Caco-2 (cell line): ENCODE results near the gene TMA7. TPM values are rescaled to one million over a fixed set of nuclear protein-coding genes. Genes with fewer than 3 reads are reported as not detected.
A peak's percentile ranks its signal among the peaks of the same experiment; 100 is the strongest.
"Not testable (repeated sequence)": the region's sequence is repeated elsewhere in the genome, so short reads cannot be mapped to it uniquely, and the experiment has no call there.

Experiments used
- BruUV-seq: library from RNA; stranded (reverse); fragments of 400-500 nt; replicated peaks from 2 replicates; lab custom pipeline; 2021; lab: Mats Ljungman, UMichigan
- CTCF ChIA-PET: fragments of 300-600 bp; sonication (Branson Sonifier 250); formaldehyde crosslinking; loops from one replicate; lab custom pipeline; 2022; ENCODE audit warnings: antibody characterized with exemption; lab: Charles Lee
- POLR2A ChIA-PET: fragments of 300-600 bp; sonication (Branson Sonifier 250); formaldehyde crosslinking; loops from one replicate; lab custom pipeline; 2022; ENCODE audit warnings: antibody characterized with exemption; lab: Charles Lee
- DNase-seq, 2 experiments: peaks; one replicate each; pipeline versions ENCODE4 v3.0.0 to v3.0.0-alpha.2; 2020 to 2022
- H3K27me3 ChIP-seq: replicated peaks from 2 replicates; pipeline ENCODE4 v1.6.0; 2011; ENCODE audit warnings: low read length; ENCODE audit not compliant: control insufficient read depth, insufficient read depth
- H3K36me3 ChIP-seq: 2 replicates; pipeline ENCODE4 v1.5.1; 2011; ENCODE audit warnings: low read length; ENCODE audit not compliant: control insufficient read depth, insufficient read depth
- H3K4me1 ChIP-seq: fragments of 250-450 bp; sonication (Bioruptor Pico); 2 replicates; pipeline ENCODE4 v1.5.1; 2020; ENCODE audit warnings: mild to moderate bottlenecking
- H3K4me3 ChIP-seq: 2 replicates; pipeline ENCODE4 v1.5.1; 2011; ENCODE audit warnings: low read depth, mild to moderate bottlenecking, control low read depth, low read length
- H3K9me3 ChIP-seq: fragments of 250-450 bp; sonication (Bioruptor Pico); 2 replicates; pipeline ENCODE4 v1.5.1; 2020; ENCODE audit warnings: mild to moderate bottlenecking, moderate library complexity
- H3K27ac Mint-ChIP-seq: one replicate; pipeline ENCODE4 v1.8.0; 2022; ENCODE audit warnings: mixed read lengths; ENCODE audit not compliant: unreplicated experiment
- H3K27me3 Mint-ChIP-seq: one replicate; pipeline ENCODE4 v1.8.0; 2022; ENCODE audit warnings: mixed read lengths; ENCODE audit not compliant: insufficient read depth, unreplicated experiment
- H3K36me3 Mint-ChIP-seq: one replicate; pipeline ENCODE4 v1.8.0; 2022; ENCODE audit warnings: mild to moderate bottlenecking, mixed read lengths; ENCODE audit not compliant: insufficient read depth, unreplicated experiment
- H3K4me1 Mint-ChIP-seq: one replicate; pipeline ENCODE4 v1.8.0; 2022; ENCODE audit warnings: low read depth, mixed read lengths; ENCODE audit not compliant: unreplicated experiment
- H3K4me3 Mint-ChIP-seq: one replicate; pipeline ENCODE4 v1.8.0; 2022; ENCODE audit warnings: mild to moderate bottlenecking, moderate library complexity, mixed read lengths; ENCODE audit not compliant: unreplicated experiment
- H3K9me3 Mint-ChIP-seq: one replicate; pipeline ENCODE4 v1.8.0; 2022; ENCODE audit warnings: mixed read lengths; ENCODE audit not compliant: unreplicated experiment
- intact Hi-C: fragments of 100-400 bp; cut with micrococcal nuclease; formaldehyde crosslinking; loops from one replicate; pipeline ENCODE4 v1.10.0; 2022; ENCODE audit not compliant: unreplicated experiment
- total RNA-seq: library from RNA; stranded (reverse); gene quantifications from 2 replicates; pipeline ENCODE4 v1.2.3, GENCODE V29; 2022
- TF ChIP-seq, protein P1 (sequence below), 2 experiments: fragments of 200-600 bp in 1 of 2; IDR thresholded peaks; 1 replicate in 1 of 2; 2 replicates in 1 of 2; pipeline versions ENCODE4 v1.5.1 to v1.8.0; 2011 to 2022; ENCODE audit warnings: antibody characterized with exemption in 1 of 2, control low read depth in 1 of 2, inconsistent platforms in 1 of 2, low read depth in 1 of 2, low read length in 1 of 2, mild to moderate bottlenecking in 1 of 2, moderate library complexity in 1 of 2; ENCODE audit not compliant: insufficient read depth in 1 of 2, severe bottlenecking in 1 of 2, unreplicated experiment in 1 of 2

TMA7 gene
- total RNA-seq, 1 experiment from 2014 or later, result 205 TPM

DNA sequence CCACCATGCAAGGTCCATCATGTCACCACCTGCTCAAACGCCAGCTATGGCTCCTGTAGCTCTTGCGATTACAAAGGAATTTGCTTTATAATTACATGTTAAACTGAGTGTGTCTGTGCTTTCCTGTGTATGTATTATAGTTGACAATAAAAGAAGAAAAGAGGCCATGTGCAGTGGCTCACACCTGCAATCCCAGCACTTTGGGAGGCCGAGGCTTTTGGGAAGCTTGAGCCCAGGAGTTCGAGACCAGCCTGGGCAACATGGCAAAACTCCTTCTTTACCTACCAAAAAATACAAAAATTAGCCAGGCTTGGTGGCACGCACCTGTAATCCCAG, 33.5 kb downstream of the TMA7 start:
- Mint-ChIP-seq H3K27ac (peak overlapping the region; percentile 97), H3K27me3 (no peaks in the 10 kb centered on the region), H3K4me3 (peak overlapping the region; percentile 88), H3K4me1 (peaks cover 20% of the 10 kb centered on the region), H3K36me3 (peaks cover 34% of the 10 kb centered on the region), H3K9me3 (no peaks in the 10 kb centered on the region)
- H3K9me3 ChIP-seq, result no peaks in the 10 kb centered on the region
- TF ChIP-seq, protein P1, sequence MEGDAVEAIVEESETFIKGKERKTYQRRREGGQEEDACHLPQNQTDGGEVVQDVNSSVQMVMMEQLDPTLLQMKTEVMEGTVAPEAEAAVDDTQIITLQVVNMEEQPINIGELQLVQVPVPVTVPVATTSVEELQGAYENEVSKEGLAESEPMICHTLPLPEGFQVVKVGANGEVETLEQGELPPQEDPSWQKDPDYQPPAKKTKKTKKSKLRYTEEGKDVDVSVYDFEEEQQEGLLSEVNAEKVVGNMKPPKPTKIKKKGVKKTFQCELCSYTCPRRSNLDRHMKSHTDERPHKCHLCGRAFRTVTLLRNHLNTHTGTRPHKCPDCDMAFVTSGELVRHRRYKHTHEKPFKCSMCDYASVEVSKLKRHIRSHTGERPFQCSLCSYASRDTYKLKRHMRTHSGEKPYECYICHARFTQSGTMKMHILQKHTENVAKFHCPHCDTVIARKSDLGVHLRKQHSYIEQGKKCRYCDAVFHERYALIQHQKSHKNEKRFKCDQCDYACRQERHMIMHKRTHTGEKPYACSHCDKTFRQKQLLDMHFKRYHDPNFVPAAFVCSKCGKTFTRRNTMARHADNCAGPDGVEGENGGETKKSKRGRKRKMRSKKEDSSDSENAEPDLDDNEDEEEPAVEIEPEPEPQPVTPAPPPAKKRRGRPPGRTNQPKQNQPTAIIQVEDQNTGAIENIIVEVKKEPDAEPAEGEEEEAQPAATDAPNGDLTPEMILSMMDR (IDR thresholded peaks at IDR 0.05; ENCODE audit: insufficient read depth in 1 of 2, low read depth in 1 of 2, low read length in 1 of 2, severe bottlenecking in 1 of 2, unreplicated experiment in 1 of 2), result no peak
- no peaks in the 10 kb centered on the region for H3K27me3 ChIP-seq
- BruUV-seq, result no TSS peak
- no peak overlapping the region; the same call in 1 of the 2 replicates for H3K4me3 ChIP-seq
- ChIA-PET POLR2A (interaction anchor here (0.5 to 2.1 kb wide), 21 partner anchors 9 to 621 kb away, joined by 3 to 21 read pairs (median 3); partner anchors contain the start of genes ATRIP, CCDC51, IP6K2 and PFKFB4), CTCF (interaction anchor here (0.6 to 2.9 kb wide), 21 partner anchors 9 to 189 kb away, joined by 3 to 77 read pairs (median 7); partner anchors contain the start of genes ATRIP, CCDC51, CELSR3 and PFKFB4)
- intact Hi-C loops, result loop anchor here (1.0 kb wide), 2 partner anchors 8 to 34 kb away; no protein-coding TSS in a partner anchor
- peaks cover 22% of the 10 kb centered on the region; the same call in 1 of the 2 replicates for H3K4me1 ChIP-seq
- no peak for DNase-seq
- no peaks in the 10 kb centered on the region for H3K36me3 ChIP-seq

DNA sequence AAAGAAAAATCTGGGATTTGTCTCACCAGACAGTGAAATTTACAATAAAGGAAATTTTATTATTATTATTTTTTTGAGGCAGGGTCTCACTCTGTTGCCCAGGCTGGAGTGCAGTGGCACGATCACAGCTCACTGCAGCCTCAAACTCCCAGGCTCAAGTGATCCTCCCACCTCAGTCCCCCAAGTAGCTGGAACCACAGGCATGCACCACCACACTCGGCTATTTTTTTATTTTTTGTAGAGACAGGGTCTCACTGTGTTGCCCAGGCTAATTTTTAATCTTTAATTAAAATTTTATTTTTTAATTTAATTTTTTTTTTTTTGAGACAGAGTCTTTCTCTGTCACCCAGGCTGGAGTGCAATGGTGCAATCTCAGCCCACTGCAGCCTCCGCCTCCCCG, 34.0 kb downstream of the TMA7 start:
- H3K4me3 Mint-ChIP-seq, result peak overlapping the region; percentile 88
- H3K27me3 ChIP-seq, H3K27me3 Mint-ChIP-seq, H3K4me3 ChIP-seq, H3K9me3 ChIP-seq, DNase-seq, intact Hi-C loops, H3K36me3 ChIP-seq, H3K9me3 Mint-ChIP-seq: not testable (repeated sequence)
- POLR2A ChIA-PET, result interaction anchor here (0.7 to 2.1 kb wide), 10 partner anchors 9 to 243 kb away, joined by 3 to 21 read pairs (median 4); partner anchors contain the start of genes ATRIP, CCDC51, IP6K2 and TMA7
- peaks cover 20% of the 10 kb centered on the region for H3K4me1 Mint-ChIP-seq
- peak overlapping the region; percentile 97 for H3K27ac Mint-ChIP-seq
- CTCF ChIA-PET, result interaction anchor here (0.7 to 2.9 kb wide), 16 partner anchors 8 to 188 kb away, joined by 3 to 77 read pairs (median 7); partner anchors contain the start of genes ATRIP, CELSR3, PFKFB4 and SHISA5
- peaks cover 29% of the 10 kb centered on the region for H3K36me3 Mint-ChIP-seq
- peaks cover 22% of the 10 kb centered on the region; the same call in 1 of the 2 replicates for H3K4me1 ChIP-seq
- TSS peak; percentile 89 for BruUV-seq

DNA sequence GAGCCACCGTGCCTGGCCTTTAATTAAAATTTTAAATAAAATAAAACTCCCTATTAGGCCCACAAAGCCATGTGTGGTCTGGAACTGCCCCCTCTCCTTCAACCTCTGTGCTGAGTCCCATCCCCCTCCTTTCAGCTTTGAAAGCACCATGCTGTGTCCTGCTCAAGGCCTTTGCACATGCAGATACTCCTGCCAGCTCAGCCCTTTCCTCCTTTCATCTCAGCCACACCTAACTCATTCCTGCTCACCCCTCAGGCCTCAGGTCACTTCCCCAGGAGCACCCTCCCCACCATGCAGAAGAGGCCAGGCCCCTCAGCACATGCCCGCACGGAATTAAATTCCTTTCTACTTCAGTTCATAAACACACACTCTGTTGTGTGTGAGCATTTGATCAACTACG, 34.6 kb downstream of the TMA7 start:
- BruUV-seq, result no TSS peak

More for the DNA sequence above, 34.6 kb downstream of the TMA7 start:
- H3K4me3 Mint-ChIP-seq, result peak overlapping the region; percentile 38
- TF ChIP-seq, protein P1 (IDR thresholded peaks at IDR 0.05; ENCODE audit: insufficient read depth in 1 of 2, low read depth in 1 of 2, low read length in 1 of 2, severe bottlenecking in 1 of 2, unreplicated experiment in 1 of 2), result no peak
- H3K27me3 Mint-ChIP-seq, result no peaks in the 10 kb centered on the region
- H3K4me1 ChIP-seq, result peaks cover 22% of the 10 kb centered on the region; the same call in 1 of the 2 replicates
- H3K9me3 ChIP-seq, result no peaks in the 10 kb centered on the region
- H3K4me1 Mint-ChIP-seq, result peaks cover 20% of the 10 kb centered on the region
- CTCF ChIA-PET, result interaction anchor here (2.9 kb wide), 1 partner anchor 33 kb away, joined by 77 read pairs; no protein-coding TSS in a partner anchor
- DNase-seq, result peak in 1 of 2 experiments; percentile 65
- H3K36me3 Mint-ChIP-seq, result peaks cover 23% of the 10 kb centered on the region
- H3K36me3 ChIP-seq, result no peaks in the 10 kb centered on the region
- peak overlapping the region; percentile 78 for H3K27ac Mint-ChIP-seq
- intact Hi-C loops, result no loop called here
- H3K9me3 Mint-ChIP-seq, result no peaks in the 10 kb centered on the region
- no peaks in the 10 kb centered on the region for H3K27me3 ChIP-seq
- no peak overlapping the region for H3K4me3 ChIP-seq
- POLR2A ChIA-PET, result no interaction called here
